ENCODE measurements around the gene CDC20.
"Not testable (repeated sequence)": the region's sequence is repeated elsewhere in the genome, so short reads cannot be mapped to it uniquely, and the experiment has no call there.

Gene CDC20

GRCh38 chr1:43354471-43354870 is 4.3 kb upstream of the CDC20 start:
- DNase-seq (ENCODE audit: extremely low spot score, insufficient read length, low read depth) (no peak), FAIRE-seq (no peak)

- DNase-seq (ENCODE audit: extremely low spot score, insufficient read length, low read depth) (no peak), FAIRE-seq (no peak)
These were observed 3.8 kb upstream of the CDC20 start for GRCh38 chr1:43354936-43355335.

- no peak for FAIRE-seq
These were observed 1.5 kb upstream of the CDC20 start for GRCh38 chr1:43357251-43357650.

GRCh38 chr1:43358121-43358745 is 548 bp upstream of the CDC20 start:
- peak; percentile 60 for FAIRE-seq

More at GRCh38 chr1:43357251-43357650, 1.5 kb upstream of the CDC20 start:
- DNase-seq (ENCODE audit: extremely low spot score, insufficient read length, low read depth): no peak

GRCh38 chr1:43359696-43360095 is 915 bp downstream of the CDC20 start:
- DNase-seq (ENCODE audit: extremely low spot score, insufficient read length, low read depth): no peak
- FAIRE-seq: no peak

More at GRCh38 chr1:43358121-43358745, 548 bp upstream of the CDC20 start:
- no peak for DNase-seq (ENCODE audit: extremely low spot score, insufficient read length, low read depth)

DNA sequence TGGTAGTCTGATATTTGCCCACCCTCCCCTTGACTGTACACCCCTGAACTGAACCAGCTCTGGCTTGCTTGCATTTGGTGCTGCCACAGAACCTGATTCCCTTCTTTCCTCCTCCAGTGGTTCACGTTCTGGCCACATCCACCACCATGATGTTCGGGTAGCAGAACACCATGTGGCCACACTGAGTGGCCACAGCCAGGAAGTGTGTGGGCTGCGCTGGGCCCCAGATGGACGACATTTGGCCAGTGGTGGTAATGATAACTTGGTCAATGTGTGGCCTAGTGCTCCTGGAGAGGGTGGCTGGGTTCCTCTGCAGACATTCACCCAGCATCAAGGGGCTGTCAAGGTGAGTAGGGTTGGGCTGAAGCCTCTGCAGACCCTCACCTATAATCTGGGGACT is 1.8 kb downstream of the CDC20 start:
- FAIRE-seq (no peak), DNase-seq (ENCODE audit: extremely low spot score, insufficient read length, low read depth) (no peak)

GRCh38 chr1:43363283-43363934 is 4.6 kb downstream of the CDC20 start:
- FAIRE-seq (no peak), DNase-seq (ENCODE audit: extremely low spot score, insufficient read length, low read depth) (no peak)

DNA sequence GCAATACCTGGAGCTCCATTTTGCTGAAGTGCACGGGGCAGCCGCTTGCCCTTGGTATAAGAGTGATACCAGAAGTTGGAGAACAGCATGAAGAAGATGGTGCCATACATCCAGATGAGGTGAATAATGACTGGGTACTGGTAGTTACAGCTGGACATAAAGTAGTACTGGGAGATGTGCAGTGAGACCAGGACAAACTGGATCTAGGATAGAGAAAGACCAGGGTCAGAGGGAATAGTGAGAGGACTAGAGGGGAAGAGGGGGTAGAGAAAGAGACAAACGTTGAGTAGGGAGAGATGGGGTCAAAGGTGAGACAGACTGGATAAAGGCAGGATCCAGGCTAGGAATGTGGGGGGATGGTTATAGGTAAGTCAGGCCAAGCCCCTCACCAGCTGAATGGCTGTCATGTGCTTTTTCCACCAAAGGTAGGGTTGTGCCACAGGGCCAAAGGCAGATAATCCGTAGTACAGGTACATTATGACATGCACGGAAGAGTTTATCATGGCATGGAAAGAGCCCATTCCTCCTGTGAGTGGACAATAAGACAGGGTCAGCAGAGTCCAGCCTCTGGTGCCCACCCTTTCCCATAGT is 5.2 kb downstream of the CDC20 start:
- DNase-seq (ENCODE audit: extremely low spot score, insufficient read length, low read depth): no peak
- no peak for FAIRE-seq

DNA sequence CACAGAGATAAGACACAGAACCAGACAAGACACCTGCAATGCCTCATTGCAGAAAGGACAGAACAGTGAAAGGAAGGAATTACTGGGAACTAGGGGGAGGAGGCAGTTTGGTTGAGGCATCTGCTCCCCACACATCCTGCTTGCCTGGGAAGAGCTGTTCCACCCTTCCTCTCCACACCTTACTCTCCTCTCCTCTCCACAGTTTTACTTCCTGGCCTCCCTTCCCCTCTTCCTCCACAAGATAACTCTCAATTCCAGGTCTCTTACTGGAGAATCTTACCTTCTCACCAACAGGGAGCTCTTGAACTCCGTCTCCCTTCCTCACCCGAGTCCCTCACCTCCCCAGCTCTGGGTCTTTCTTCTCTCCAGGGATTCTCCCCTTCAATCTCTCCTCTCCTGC is 6.9 kb downstream of the CDC20 start:
- no peak for DNase-seq (ENCODE audit: extremely low spot score, insufficient read length, low read depth)
- no peak for FAIRE-seq

DNA sequence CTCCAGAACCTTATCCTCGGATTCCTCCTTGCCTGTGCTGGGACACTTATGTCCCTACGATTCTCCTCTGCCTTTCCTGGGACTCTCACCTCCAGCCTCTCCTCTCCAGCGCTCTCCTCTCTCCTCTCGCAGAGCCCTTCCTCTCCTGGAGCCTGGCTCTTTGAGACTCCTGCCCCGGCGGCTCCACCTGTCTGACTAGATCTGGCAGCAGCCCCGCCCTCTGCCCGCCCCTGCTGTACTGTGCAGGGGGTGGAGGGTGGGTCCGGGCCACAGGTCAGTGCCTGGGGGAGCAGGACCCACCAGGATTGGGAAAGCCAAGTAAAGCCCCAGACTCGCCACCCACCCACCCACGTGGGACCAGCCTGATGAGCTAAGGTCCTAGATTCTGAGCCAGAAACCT is 7.4 kb downstream of the CDC20 start:
- no peak for FAIRE-seq
- DNase-seq (ENCODE audit: extremely low spot score, insufficient read length, low read depth): no peak

DNA sequence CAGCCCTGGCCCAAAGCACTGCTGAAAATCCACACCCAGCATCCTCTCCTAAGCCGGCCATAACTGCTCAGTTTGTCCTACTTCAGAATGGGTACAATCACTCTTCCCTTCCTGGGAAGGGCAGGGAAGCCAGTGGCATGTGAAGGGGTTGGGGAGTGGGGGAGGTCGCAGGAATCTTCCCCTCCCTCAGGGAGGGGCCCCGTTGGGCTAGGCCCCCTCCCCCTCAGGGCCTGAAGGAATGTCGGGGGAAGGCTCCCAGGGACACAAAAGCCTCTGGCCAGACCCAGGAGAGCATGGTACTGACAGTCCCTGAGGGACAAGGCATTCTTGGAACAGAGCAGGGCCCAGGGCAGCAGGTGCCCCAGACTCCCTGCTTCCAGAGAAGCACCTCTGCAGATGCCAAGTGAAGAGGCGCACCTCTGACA is 7.8 kb downstream of the CDC20 start:
- FAIRE-seq (no peak), DNase-seq (ENCODE audit: extremely low spot score, insufficient read length, low read depth) (no peak)

- FAIRE-seq (no peak), DNase-seq (ENCODE audit: extremely low spot score, insufficient read length, low read depth) (no peak)
These were observed 8.5 kb downstream of the CDC20 start for GRCh38 chr1:43367026-43367903.

DNA sequence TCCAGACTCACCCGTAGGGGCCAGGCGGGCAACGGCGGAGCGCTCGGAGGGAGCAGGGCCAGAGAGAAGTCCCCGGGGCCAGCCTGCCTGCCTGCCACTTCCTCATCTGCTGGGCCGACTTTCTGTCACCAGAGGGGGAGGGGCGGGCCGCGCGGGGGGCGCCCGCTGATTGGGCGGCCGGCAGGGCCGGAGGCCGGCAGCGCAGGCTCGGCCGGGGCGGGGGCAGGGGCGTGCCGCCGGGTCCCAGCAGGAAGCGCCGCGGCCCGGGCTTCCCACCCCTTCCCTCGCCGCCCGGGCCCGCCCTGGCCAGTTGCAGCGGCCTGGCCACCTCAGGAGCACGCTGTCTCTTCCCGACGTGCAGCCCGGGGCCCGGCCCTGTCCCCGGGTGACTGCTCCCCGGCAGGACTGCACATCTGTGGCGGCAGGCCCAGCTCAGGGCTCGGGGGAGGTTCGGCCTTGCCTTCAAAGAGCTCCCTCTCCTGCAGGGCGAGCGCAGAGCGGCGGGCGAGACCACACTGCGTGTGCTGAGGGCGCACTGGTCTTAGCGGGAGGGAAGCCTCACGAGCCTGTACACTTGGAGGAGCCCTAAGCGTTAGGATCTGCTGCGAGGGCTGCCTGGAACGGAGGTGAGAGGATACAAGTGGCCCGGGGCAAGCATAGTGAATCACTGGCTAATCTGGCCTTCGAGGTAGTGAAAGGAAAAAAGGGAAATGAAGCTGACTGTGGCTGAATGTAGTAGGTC is 9.3 kb downstream of the CDC20 start, which contains the start of gene ELOVL1:
Gene ELOVL1, minus strand, starts transcription at position 108 of the 742 bp plus-strand sequence. CDS start 2,402 bp downstream, outside the sequence.
- FAIRE-seq (peak; percentile 87), DNase-seq (ENCODE audit: extremely low spot score, insufficient read length, low read depth) (peak; percentile 94)

DNA sequence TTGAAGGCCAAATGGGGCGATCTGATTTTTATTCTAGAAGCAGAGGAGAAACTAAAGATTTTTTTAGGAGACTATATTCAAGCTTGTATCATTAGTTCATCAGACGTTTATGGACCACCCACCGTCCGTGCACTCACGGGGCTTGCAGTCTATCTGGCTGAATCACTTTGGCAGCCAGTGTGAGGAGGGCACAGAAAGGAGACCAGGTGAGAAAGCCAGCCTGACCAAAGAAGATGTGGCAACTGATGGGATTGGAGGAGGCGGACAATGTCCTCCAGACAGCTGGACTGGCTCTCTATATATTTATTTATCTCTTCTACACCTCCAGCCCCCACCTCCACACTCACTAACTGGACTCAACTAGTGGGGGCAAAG is 9.9 kb downstream of the CDC20 start:
- FAIRE-seq (no peak), DNase-seq (ENCODE audit: extremely low spot score, insufficient read length, low read depth) (no peak)

GRCh38 chr1:43369779-43370178 is 11.0 kb downstream of the CDC20 start:
- not testable (repeated sequence) for DNase-seq (ENCODE audit: extremely low spot score, insufficient read length, low read depth); FAIRE-seq

DNA sequence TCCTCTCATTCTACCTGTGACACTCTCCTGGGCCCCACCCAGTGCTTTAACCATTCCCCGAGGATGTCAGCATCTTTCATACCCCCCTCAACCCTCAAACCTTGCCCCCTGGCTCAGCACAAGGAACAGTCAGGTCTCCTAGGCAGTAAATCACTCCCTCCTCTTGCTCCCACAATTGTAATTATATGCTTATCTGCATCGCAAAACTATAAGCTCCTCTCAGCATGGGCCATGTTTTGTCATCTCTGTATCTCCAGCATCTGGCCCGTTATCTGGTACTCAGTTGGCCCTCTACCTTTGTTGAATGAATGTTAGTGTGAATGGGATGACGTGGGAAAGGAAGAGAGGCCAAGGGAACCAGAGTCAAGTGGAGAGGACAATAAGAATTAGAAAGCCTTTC is 11.8 kb downstream of the CDC20 start:
- DNase-seq (ENCODE audit: extremely low spot score, insufficient read length, low read depth) (no peak), FAIRE-seq (no peak)

- no peak for DNase-seq (ENCODE audit: extremely low spot score, insufficient read length, low read depth)
- no peak for FAIRE-seq
These were observed 13.4 kb downstream of the CDC20 start for GRCh38 chr1:43372172-43372571.

- FAIRE-seq (no peak), DNase-seq (ENCODE audit: extremely low spot score, insufficient read length, low read depth) (no peak)
These were observed 14.5 kb downstream of the CDC20 start for GRCh38 chr1:43373066-43373940.

DNA sequence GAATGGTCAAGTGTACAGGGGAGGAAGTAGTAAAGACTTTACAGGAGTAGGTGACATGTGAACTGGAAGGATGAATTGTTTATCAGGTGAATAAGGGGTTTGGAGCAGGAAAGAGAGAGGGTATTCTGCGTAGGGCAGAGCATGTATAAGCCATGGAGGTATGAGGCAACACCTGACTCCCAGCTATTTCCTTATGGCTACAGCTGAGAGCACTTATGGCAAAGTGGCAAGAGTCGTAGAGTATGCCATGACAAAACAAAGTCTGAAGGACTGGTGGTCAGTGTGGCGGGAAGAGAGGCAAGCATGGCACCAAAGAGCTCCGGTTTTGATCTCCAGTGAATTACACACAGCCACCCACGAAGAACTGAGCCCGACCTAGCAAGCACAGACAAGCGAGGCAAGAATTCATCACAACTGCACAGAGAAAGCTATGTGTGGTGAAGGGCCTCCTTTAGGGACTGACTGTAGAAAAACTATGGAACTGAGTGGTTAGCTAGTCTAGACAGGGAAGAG is 18.0 kb downstream of the CDC20 start:
- DNase-seq (ENCODE audit: extremely low spot score, insufficient read length, low read depth) (no peak), FAIRE-seq (no peak)

Measured in GM18507 (cell line).